ENCODE measurements around the gene DLEC1.

DLEC1 gene

DNA sequence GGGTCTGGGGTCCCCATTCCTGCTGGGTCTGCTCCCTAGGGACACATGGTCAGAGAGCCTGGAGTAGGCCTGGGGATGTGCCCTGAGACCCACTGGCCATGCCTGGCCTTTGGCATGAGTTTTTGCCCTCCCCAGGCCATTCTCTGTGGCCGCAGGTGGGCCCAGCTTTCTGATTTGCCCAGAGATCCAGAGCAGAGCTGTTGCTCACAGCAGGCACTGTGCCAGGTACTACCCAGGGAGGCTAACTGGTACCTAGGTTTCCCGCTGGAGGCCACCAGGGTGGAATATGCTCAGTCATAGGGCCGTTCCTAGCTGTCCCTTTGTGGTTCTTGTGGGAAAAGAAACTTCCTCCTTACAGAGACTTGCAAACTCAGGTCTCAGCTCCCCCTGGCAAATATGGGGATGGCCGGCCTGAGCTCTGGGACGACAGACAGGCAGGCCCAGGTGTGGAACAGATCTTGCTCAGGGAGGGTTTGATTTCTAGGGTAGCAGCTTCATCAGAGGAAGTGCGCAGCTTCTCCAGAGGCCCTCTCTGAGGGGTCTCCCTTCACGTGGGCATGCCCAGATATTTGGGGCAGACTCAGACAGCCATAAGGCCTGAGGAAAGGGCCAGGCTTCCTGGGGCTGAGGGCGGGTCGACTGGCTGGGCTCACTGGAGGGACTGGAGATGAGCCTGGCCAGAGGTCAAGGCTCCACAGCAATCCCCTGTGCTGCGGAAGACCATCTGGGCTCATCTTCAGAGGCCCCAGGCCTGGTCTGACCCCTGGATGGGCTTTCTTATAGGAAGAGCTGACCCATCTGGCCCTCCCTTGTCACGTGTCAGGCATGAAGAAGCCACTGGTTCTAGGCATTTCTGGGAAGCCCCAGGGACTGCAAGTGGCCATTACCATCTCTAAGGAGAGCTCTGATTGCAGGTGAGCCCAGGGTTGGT is 69.9 kb downstream of the DLEC1 start:
- DNase-seq (ENCODE audit: low read depth): no peak

GRCh38 chr3:38109580-38110313 is 70.7 kb downstream of the DLEC1 start:
- no peak for DNase-seq (ENCODE audit: low read depth)

- no peak for DNase-seq (ENCODE audit: low read depth)
These were observed 71.5 kb downstream of the DLEC1 start for GRCh38 chr3:38110314-38111050.

- no peak for DNase-seq (ENCODE audit: low read depth)
These were observed 72.2 kb downstream of the DLEC1 start for GRCh38 chr3:38111201-38111600.

DNA sequence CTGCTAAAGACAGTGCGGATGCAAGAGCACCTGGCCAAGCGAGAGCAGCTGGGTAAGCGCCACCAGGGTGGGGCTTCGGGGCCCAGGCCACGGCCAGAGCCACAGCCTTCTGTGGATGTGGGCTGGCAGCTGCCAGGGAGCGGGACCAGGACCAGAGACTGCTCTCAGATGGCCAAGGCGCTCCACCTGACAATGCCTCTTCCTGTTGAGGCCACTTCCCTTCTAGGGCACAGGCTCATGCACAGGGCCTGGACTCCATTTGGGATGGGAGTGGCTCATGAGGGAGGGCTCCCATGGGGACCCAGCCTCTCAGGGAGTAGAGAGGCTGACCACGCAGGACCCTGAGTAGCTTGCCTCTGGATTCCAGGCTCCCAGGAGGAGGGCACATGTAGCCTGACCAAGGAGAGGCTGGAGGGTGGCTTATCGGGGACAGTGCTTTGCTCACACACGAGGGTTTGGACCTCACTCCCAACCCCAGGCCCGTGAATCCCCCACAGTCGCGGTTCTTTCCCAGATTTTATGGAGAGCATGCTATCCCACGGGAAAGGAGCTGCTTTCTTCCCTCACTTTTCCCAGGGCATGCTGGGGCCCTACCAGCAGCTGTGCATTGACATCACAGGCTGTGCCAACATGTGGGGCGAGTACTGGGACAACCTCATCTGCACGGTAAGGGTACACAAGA is 72.8 kb downstream of the DLEC1 start:
- DNase-seq (ENCODE audit: low read depth): no peak

DNA sequence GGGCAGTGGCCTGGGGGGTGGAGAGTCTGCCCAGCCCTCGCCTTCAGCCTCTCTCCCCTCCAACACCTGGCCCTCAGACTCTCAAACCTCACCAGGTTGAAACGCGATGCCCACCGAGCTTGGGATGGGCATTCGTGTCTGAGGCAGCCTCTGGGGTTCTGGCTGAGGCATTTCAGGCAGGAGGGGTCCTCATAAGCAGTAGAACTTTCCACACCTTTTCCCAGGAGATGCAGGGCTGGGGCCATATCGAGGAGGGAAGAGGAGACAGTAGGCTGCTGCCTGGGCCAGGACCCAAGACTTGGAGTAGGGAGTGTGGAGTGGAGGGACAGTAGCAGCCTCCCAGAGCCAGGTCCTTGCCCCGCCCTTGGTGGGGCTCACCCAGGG is 73.4 kb downstream of the DLEC1 start:
- DNase-seq (ENCODE audit: low read depth): no peak

GRCh38 chr3:38114052-38114874 is 75.3 kb downstream of the DLEC1 start:
- no peak for DNase-seq (ENCODE audit: low read depth)

DNA sequence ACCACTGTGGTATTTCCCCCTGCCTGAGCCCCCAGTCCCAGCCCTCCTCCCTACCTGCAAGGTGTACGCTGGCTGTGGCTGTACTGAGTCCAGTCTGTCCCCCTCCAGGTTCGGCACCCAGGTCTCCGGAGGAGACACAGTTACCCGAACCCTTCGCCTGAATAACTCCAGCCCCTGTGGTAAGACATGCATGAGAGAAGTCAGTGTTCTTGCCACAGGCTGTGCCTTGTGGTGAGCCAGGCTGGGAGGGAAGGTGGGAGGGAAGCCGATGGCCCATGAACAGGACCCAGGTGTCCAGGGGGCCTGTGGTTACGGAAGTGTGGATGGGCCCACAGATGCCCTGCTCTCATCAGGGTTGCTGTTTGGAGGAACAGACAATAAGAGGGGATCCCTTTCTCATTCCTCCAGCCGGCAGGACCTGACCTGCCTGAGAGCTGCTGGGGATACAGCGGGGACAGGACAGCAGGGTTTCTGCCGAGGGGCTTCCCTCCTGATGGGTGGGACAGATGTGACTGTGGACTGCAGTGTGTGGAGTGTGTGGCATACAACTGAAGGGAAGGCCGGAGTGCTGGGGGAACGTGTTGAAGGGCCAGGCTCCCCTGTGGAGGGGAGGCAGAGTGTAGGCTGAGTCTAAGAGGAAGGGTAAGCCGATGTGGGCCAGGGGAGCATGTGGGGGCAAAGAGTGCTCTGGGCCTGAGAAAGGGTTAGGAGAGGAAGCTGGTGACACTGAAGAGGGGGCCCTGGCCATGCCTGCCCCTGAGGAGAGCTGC is 76.1 kb downstream of the DLEC1 start:
- DNase-seq (ENCODE audit: low read depth): no peak

- no peak for DNase-seq (ENCODE audit: low read depth)
These were observed 76.8 kb downstream of the DLEC1 start for GRCh38 chr3:38115645-38116427.

GRCh38 chr3:38116471-38117162 is 77.6 kb downstream of the DLEC1 start:
- no peak for DNase-seq (ENCODE audit: low read depth)

- no peak for DNase-seq (ENCODE audit: low read depth)
These were observed 78.2 kb downstream of the DLEC1 start for GRCh38 chr3:38117163-38117716.

- no peak for DNase-seq (ENCODE audit: low read depth)
These were observed 78.9 kb downstream of the DLEC1 start for GRCh38 chr3:38117748-38118420.

DNA sequence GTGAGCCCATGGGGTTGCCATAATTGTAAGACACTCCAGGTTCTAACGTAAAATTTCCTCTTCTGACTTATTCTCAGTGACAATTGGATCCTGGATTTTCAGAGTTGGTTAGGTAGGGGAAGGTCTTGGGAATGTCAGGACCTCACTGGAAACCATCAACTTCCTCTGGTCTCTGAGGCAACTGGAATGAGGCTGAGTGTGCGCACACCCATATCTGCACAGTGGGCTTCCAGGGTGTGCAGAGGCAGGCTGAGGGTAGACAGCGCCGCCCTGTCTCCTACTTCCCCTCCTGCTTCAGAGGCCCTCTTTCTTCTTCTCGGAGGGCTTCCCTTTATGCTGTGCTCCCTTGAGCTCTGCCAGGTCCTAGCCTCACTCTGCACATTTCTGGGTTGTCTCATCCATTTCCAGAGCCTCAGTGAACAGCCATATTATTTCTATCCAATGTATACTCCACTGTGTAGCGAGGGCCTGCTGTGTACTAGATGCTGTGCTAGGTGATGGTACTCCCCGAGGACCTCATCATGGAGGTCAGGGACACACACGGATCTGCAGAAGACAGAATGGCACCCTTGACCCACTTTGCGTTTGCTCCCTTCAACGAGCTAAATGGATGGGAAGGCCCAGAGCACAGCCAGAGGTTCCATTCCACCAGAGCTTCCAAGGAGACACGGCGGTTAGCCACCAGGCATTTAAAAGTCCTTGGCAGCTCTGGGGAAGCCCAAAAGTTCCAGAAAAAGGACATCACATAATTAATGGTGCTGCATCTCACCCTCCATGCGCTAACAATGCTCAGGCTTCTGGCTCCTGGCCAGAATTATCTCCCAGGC is 79.6 kb downstream of the DLEC1 start:
- no peak for DNase-seq (ENCODE audit: low read depth)

- no peak for DNase-seq (ENCODE audit: low read depth)
These were observed 80.2 kb downstream of the DLEC1 start for GRCh38 chr3:38119248-38119544.

- no peak for DNase-seq (ENCODE audit: low read depth)
These were observed 81.0 kb downstream of the DLEC1 start for GRCh38 chr3:38119821-38120692.
